ACC112 (cell line): ENCODE data around the gene POLR3A.

Source experiments
- H2AFZ ChIP-seq: fragments of 200-600 bp; sonication (generic); one replicate; pipeline ENCODE4 v1.6.0; 2017; ENCODE audit warnings: antibody characterized with exemption, low read length; ENCODE audit not compliant: unreplicated experiment
- H3K27ac ChIP-seq: fragments of 200-600 bp; sonication (generic); 2 replicates; pipeline ENCODE4 v1.5.1; 2014; ENCODE audit warnings: low read depth, mild to moderate bottlenecking, antibody characterized with exemption, low read length, moderate library complexity
- H3K27me3 ChIP-seq: fragments of 200-600 bp; sonication (generic); 2 replicates; pipeline ENCODE4 v1.6.1; 2014; ENCODE audit warnings: mild to moderate bottlenecking, antibody characterized with exemption, low read length, moderate library complexity, mixed read lengths; ENCODE audit not compliant: insufficient read depth
- H3K36me3 ChIP-seq: fragments of 200-600 bp; sonication (generic); 2 replicates; pipeline ENCODE4 v1.6.1; 2016; ENCODE audit warnings: mild to moderate bottlenecking, antibody characterized with exemption, low read length, moderate library complexity, mixed read lengths; ENCODE audit not compliant: insufficient read depth
- H3K4me1 ChIP-seq: fragments of 200-600 bp; sonication (generic); one replicate; pipeline ENCODE4 v1.6.1; 2016; ENCODE audit warnings: low read length, mixed read lengths; ENCODE audit not compliant: insufficient read depth, unreplicated experiment, control insufficient read depth
- H3K4me3 ChIP-seq: fragments of 200-600 bp; sonication (generic); 2 replicates; pipeline ENCODE4 v1.5.1; 2014; ENCODE audit warnings: mild to moderate bottlenecking, low read depth, low read length
- H3K79me2 ChIP-seq: fragments of 200-600 bp; sonication (generic); one replicate; pipeline ENCODE4 v1.6.0; 2016; ENCODE audit warnings: low read length; ENCODE audit not compliant: control insufficient read depth, unreplicated experiment, insufficient read depth

Gene POLR3A

DNA sequence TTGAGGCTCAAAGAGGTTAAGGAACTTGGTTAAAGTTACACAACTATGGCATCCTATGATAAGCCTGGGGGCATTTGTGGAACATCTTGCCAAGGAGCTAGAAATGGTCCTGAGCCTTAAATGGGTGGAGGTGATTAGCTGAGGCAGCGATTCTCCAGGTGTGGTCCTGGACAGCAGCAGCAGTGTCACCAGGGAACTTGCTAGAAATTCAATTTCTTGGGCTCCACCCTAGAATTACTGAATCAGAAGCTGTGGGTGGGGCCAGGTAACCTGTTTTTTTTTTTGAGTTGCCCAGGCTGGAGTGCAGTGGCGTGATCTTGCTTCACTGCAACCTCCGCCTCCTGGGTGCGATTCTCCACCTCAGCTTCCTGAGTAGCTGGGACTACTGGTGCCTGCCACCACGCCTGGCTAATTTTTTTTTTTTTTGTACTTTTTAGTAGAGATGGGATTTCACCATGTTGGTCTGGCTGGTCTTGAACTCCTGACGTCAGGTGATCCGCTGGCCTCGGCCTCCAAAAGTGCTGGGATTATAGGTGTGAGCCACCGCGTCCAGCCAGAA lies 17.5 kb upstream of the POLR3A start:
- no peak overlapping the region for H3K4me3 ChIP-seq
- H3K79me2 ChIP-seq: no peaks in the 10 kb centered on the region

DNA sequence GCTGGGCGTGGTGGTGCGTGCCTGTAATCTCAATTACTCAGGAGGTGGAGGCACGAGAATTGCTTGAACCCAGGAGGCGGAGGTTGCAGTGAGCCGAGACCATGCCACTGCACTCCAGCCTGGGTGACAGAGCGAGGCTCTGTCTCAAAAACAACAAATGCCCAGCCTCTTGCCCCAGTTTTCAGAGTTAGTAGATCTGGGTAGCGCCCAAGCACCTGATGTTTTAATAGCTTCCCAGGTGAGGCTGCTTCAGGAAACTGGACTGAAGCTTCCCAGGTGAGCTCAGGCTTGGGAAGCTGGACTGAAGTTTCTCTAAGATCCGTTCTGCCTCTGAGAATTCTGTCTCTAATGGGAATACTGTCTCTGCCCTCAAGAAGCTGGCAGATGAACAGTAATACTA lies 16.5 kb upstream of the POLR3A start:
- Histone ChIP-seq H3K27ac (no peak overlapping the region), H3K27me3 (no peaks in the 10 kb centered on the region), H3K4me1 (peaks cover 15% of the 10 kb centered on the region), H3K79me2 (peaks cover 2% of the 10 kb centered on the region), H2AFZ (no peak overlapping the region), H3K36me3 (peaks cover 7% of the 10 kb centered on the region; the same call in 1 of the 2 replicates), H3K4me3 (no peak overlapping the region)

More for the DNA sequence above, 17.5 kb upstream of the POLR3A start:
- H3K4me1 ChIP-seq: peaks cover 15% of the 10 kb centered on the region
- H3K27ac ChIP-seq: no peak overlapping the region
- H3K36me3 ChIP-seq: no peaks in the 10 kb centered on the region
- no peaks in the 10 kb centered on the region for H3K27me3 ChIP-seq
- no peak overlapping the region for H2AFZ ChIP-seq

DNA sequence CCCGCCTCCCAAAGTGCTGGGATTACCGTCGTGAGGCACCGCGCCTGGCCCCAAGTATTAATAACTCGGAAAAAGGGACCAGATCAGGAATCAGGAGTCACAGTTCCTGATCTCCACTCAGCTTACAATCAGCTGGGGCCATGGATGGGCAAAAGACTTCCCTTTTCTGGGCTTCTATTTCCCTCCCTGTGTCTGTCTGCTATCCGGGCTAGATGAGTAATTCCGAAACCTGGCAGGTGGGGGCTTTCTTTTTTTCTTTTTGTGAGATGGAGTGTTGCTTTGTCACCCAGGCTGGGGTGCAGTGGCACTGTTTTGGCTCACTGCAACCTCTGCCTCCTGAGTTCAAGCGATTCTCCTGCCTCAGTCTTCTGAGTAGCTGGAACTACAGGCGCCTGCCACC lies 15.9 kb upstream of the POLR3A start:
- peaks cover 7% of the 10 kb centered on the region for H3K79me2 ChIP-seq
- no peak overlapping the region for H2AFZ ChIP-seq
- H3K27ac ChIP-seq: no peak overlapping the region
- no peak overlapping the region for H3K4me3 ChIP-seq
- no peaks in the 10 kb centered on the region for H3K27me3 ChIP-seq
- peaks cover 15% of the 10 kb centered on the region for H3K4me1 ChIP-seq
- peaks cover 14% of the 10 kb centered on the region; the same call in 1 of the 2 replicates for H3K36me3 ChIP-seq

DNA sequence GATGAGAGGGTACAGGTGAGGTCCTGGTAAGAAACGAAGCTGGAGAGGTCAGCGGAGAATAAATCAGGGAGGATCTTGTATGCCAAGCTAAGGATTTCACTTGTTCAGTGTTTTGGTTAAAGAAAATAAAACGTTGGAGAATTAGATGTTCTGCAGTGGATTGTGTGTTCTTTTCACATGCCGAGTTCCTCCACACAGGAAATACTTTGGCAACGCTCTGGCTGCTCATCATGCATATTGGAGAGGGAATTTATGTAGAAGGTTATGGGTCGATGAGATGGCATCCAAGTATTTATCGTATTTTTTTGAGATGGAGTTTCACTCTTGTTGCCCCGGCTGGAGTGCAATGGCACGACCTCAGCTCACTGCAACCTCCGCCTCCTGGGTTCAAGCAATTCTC lies 15.4 kb upstream of the POLR3A start:
- Histone ChIP-seq H3K4me1 (peaks cover 15% of the 10 kb centered on the region), H2AFZ (no peak overlapping the region), H3K36me3 (peaks cover 19% of the 10 kb centered on the region), H3K4me3 (no peak overlapping the region), H3K79me2 (peaks cover 12% of the 10 kb centered on the region), H3K27me3 (no peaks in the 10 kb centered on the region), H3K27ac (peak overlapping the region; percentile 21; the same call in 1 of the 2 replicates)

DNA sequence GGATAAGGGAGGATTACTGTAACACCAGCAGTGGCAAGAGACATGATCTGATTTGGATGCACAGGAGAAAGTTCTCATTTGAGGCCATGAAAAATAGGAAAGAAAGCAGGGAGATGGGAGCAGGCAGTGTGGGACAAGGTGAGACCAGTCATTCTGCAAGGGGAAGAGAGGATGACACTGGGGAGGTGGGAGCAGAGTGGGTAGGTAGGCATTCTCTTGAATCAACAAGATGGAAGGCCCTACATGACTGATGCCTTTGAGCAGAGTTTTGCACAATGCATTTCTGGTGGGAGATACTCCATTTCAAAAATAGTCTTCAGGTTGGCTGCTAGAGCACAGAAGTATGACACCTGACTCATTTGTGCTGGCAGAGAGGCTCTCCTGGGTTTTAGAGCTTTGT lies 14.9 kb upstream of the POLR3A start:
- Histone ChIP-seq H3K4me1 (peaks cover 18% of the 10 kb centered on the region), H2AFZ (no peak overlapping the region), H3K79me2 (peaks cover 17% of the 10 kb centered on the region), H3K36me3 (peaks cover 24% of the 10 kb centered on the region), H3K4me3 (no peak overlapping the region), H3K27me3 (no peaks in the 10 kb centered on the region), H3K27ac (peak overlapping the region; percentile 21; the same call in 1 of the 2 replicates)

DNA sequence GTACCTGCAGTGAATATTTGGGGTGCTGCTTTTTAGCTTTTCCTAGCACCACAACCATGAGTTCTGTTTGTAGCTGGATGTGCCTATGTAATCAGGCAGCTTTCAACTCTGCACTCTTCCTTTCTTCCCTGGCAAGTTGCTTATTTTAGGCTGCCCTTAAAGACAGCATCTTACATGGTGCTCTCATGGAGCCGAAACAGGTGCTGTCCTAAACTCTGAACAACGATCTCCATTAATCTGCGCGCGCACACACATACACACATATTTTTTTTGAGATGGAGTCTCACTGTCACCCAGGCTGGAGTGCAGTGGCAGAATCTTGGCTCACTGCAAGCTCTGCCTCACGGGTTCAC lies 13.4 kb upstream of the POLR3A start:
- no peak overlapping the region for H2AFZ ChIP-seq
- peaks cover 24% of the 10 kb centered on the region for H3K4me1 ChIP-seq
- H3K27me3 ChIP-seq: no peaks in the 10 kb centered on the region
- no peak overlapping the region for H3K27ac ChIP-seq
- H3K4me3 ChIP-seq: no peak overlapping the region
- peaks cover 30% of the 10 kb centered on the region for H3K79me2 ChIP-seq
- H3K36me3 ChIP-seq: peaks cover 34% of the 10 kb centered on the region

- H2AFZ ChIP-seq: no peak overlapping the region
- H3K36me3 ChIP-seq: peaks cover 39% of the 10 kb centered on the region
- peaks cover 35% of the 10 kb centered on the region for H3K79me2 ChIP-seq
- H3K4me1 ChIP-seq: peaks cover 30% of the 10 kb centered on the region
- no peak overlapping the region for H3K27ac ChIP-seq
- no peaks in the 10 kb centered on the region for H3K27me3 ChIP-seq
- no peak overlapping the region for H3K4me3 ChIP-seq
Measured at GRCh38 chr10:78042058-78042751, 12.9 kb upstream of the POLR3A start.

- Histone ChIP-seq H3K79me2 (peaks cover 43% of the 10 kb centered on the region), H3K4me1 (peaks cover 37% of the 10 kb centered on the region), H3K4me3 (no peak overlapping the region), H3K27me3 (no peaks in the 10 kb centered on the region), H2AFZ (no peak overlapping the region), H3K36me3 (peaks cover 46% of the 10 kb centered on the region), H3K27ac (no peak overlapping the region)
Measured at GRCh38 chr10:78041170-78042057, 12.1 kb upstream of the POLR3A start.

- Histone ChIP-seq H2AFZ (no peak overlapping the region), H3K27ac (no peak overlapping the region), H3K27me3 (no peaks in the 10 kb centered on the region), H3K4me3 (no peak overlapping the region), H3K36me3 (peaks cover 62% of the 10 kb centered on the region), H3K4me1 (peaks cover 51% of the 10 kb centered on the region), H3K79me2 (peaks cover 60% of the 10 kb centered on the region)
Measured at GRCh38 chr10:78039743-78040142, 10.4 kb upstream of the POLR3A start.

GRCh38 chr10:78038791-78039547 lies 9.7 kb upstream of the POLR3A start:
- peaks cover 68% of the 10 kb centered on the region for H3K79me2 ChIP-seq
- no peak overlapping the region for H3K4me3 ChIP-seq
- H3K27ac ChIP-seq: no peak overlapping the region
- H3K27me3 ChIP-seq: no peaks in the 10 kb centered on the region
- peaks cover 67% of the 10 kb centered on the region for H3K36me3 ChIP-seq
- H3K4me1 ChIP-seq: peaks cover 44% of the 10 kb centered on the region
- H2AFZ ChIP-seq: no peak overlapping the region
